HG02759 (cell line): ENCODE data around the gene MRPS22.
"Not testable (repeated sequence)": the region's sequence is repeated elsewhere in the genome, so short reads cannot be mapped to it uniquely, and the experiment has no call there.

Source experiments
- ATAC-seq: cut with Tn5 transposase; IDR thresholded peaks from one replicate; pipeline ENCODE4 v1.9.1; 2021; ENCODE audit warnings: mild to moderate bottlenecking, moderate library complexity; ENCODE audit not compliant: unreplicated experiment

The MRPS22 gene

GRCh38 chr3:139334675-139335074, 9.1 kb upstream of the MRPS22 start:
- not testable (repeated sequence) for ATAC-seq

GRCh38 chr3:139338405-139338804, 5.4 kb upstream of the MRPS22 start:
- no peak for ATAC-seq

GRCh38 chr3:139339219-139339906, 4.5 kb upstream of the MRPS22 start:
- no peak for ATAC-seq

- no peak for ATAC-seq
These were observed 3.0 kb upstream of the MRPS22 start for GRCh38 chr3:139340784-139341183.

GRCh38 chr3:139342054-139342453, 1.8 kb upstream of the MRPS22 start:
- ATAC-seq = no peak

- ATAC-seq = no peak
These were observed 3.0 kb downstream of the MRPS22 start for GRCh38 chr3:139346771-139347170.

- no peak for ATAC-seq
These were observed 10.2 kb downstream of the MRPS22 start for GRCh38 chr3:139353920-139354556.

GRCh38 chr3:139354661-139355060, 10.8 kb downstream of the MRPS22 start:
- no peak for ATAC-seq

- ATAC-seq = no peak
These were observed 11.7 kb downstream of the MRPS22 start for GRCh38 chr3:139355476-139355875.

GRCh38 chr3:139355891-139356290, 12.1 kb downstream of the MRPS22 start:
- no peak for ATAC-seq

GRCh38 chr3:139357899-139358298, 14.1 kb downstream of the MRPS22 start:
- no peak for ATAC-seq

- no peak for ATAC-seq
These were observed 15.2 kb downstream of the MRPS22 start for GRCh38 chr3:139358841-139359562.

- no peak for ATAC-seq
These were observed 17.5 kb downstream of the MRPS22 start for GRCh38 chr3:139361276-139361675.

- no peak for ATAC-seq
These were observed 20.7 kb downstream of the MRPS22 start for GRCh38 chr3:139364549-139364948.

GRCh38 chr3:139374099-139374498, 30.3 kb downstream of the MRPS22 start:
- no peak for ATAC-seq

GRCh38 chr3:139377378-139377777, 33.6 kb downstream of the MRPS22 start:
- no peak for ATAC-seq

- no peak for ATAC-seq
These were observed 34.9 kb downstream of the MRPS22 start for GRCh38 chr3:139378587-139379241.

- ATAC-seq = no peak
These were observed 36.8 kb downstream of the MRPS22 start for GRCh38 chr3:139380575-139380974.

- not testable (repeated sequence) for ATAC-seq
These were observed 38.5 kb downstream of the MRPS22 start for GRCh38 chr3:139382291-139382690.

GRCh38 chr3:139388077-139388476, 44.3 kb downstream of the MRPS22 start:
- no peak for ATAC-seq

- peak; percentile 29 for ATAC-seq
These were observed 45.2 kb downstream of the MRPS22 start for GRCh38 chr3:139388821-139389551.
